KMS-11 (cell line): ENCODE results near the gene KANK3.
"Not testable (repeated sequence)": the region's sequence is repeated elsewhere in the genome, so short reads cannot be mapped to it uniquely, and the experiment has no call there.

Source experiments
- H2AFZ ChIP-seq: fragments of 200-600 bp; sonication (generic); 2 replicates; pipeline ENCODE4 v1.6.1; 2016; ENCODE audit warnings: antibody characterized with exemption, mixed run types, low read depth
- H3K27ac ChIP-seq: fragments of 200-600 bp; sonication (generic); 2 replicates; pipeline ENCODE4 v1.6.1; 2016; ENCODE audit warnings: mild to moderate bottlenecking, mixed run types
- H3K27me3 ChIP-seq: fragments of 200-600 bp; sonication (generic); 2 replicates; pipeline ENCODE4 v1.6.1; 2017; ENCODE audit warnings: mild to moderate bottlenecking, low read depth, mixed run types, moderate library complexity; ENCODE audit not compliant: insufficient read depth
- H3K36me3 ChIP-seq: fragments of 200-600 bp; sonication (generic); 2 replicates; pipeline ENCODE4 v1.6.1; 2017; ENCODE audit warnings: mild to moderate bottlenecking, mixed run types; ENCODE audit not compliant: insufficient read depth
- H3K4me1 ChIP-seq: fragments of 200-600 bp; sonication (generic); 2 replicates; pipeline ENCODE4 v1.6.1; 2016; ENCODE audit warnings: mild to moderate bottlenecking, low read depth, mixed run types; ENCODE audit not compliant: poor library complexity, severe bottlenecking
- H3K4me2 ChIP-seq: fragments of 200-600 bp; sonication (generic); 2 replicates; pipeline ENCODE4 v1.7.0; 2016; ENCODE audit warnings: mild to moderate bottlenecking, mixed run types
- H3K4me3 ChIP-seq: fragments of 200-600 bp; sonication (generic); IDR thresholded peaks from 2 replicates; pipeline ENCODE4 v1.6.1; 2017; ENCODE audit warnings: low read depth, low read length, mixed read lengths; ENCODE audit not compliant: insufficient read depth
- H3K79me2 ChIP-seq: fragments of 200-600 bp; sonication (generic); 2 replicates; pipeline ENCODE4 v1.6.1; 2016; ENCODE audit warnings: low read depth, mixed run types; ENCODE audit not compliant: insufficient read depth
- H3K9ac ChIP-seq: fragments of 200-600 bp; sonication (generic); 2 replicates; pipeline ENCODE4 v1.6.1; 2016; ENCODE audit warnings: mild to moderate bottlenecking, mixed run types
- H4K20me1 ChIP-seq: fragments of 200-600 bp; sonication (generic); 2 replicates; pipeline ENCODE4 v1.6.1; 2016; ENCODE audit warnings: mild to moderate bottlenecking, mixed run types; ENCODE audit not compliant: insufficient read depth
- CTCF ChIP-seq: fragments of 200-600 bp; sonication (generic); conservative IDR thresholded peaks from 2 replicates; pipeline ENCODE4 v1.6.1; 2017; ENCODE audit warnings: low read depth, mild to moderate bottlenecking, antibody characterized with exemption, low read length, moderate library complexity, mixed read lengths

Gene KANK3

GRCh38 chr19:8384569-8384968, 41.5 kb upstream of the KANK3 start:
- H3K9ac ChIP-seq, H3K27ac ChIP-seq, H3K4me3 ChIP-seq, H2AFZ ChIP-seq, H3K4me2 ChIP-seq, H3K27me3 ChIP-seq, H3K36me3 ChIP-seq, H4K20me1 ChIP-seq, H3K4me1 ChIP-seq, H3K79me2 ChIP-seq: not testable (repeated sequence)

DNA sequence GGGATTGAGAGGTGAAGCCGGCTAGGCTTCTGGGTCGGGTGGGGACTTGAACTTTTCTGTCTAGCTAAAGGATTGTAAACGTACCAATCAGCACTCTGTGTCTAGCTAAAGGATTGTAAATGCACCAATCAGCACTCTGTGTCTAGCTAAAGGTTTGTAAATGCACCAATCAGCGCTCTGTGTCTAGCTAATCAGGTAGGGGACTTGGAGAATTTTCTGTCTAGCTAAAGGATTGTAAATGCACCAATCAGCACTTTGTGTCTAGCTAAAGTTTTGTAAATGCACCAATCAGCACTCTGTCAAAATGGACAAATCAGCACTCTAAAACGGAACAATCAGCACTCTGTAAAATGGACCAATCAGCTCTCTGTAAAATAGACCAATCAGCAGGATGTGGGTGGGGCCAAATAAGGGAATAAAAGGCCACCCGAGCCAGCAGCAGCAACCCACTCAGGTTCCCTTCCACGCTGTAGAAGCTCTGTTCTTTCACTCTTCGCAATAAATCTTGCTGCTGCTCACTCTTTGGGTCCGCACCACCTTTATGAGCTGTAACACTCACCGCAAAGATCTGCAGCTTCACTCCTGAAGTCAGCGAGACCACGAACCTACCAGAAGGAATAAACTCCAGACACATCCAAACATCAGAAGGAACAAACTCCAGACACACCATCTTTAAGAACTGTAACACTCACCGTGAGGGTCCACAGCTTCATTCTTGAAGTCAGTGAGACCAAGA, 36.3 kb upstream of the KANK3 start:
- H2AFZ ChIP-seq, H3K4me3 ChIP-seq, H4K20me1 ChIP-seq, H3K79me2 ChIP-seq, H3K27me3 ChIP-seq, H3K4me2 ChIP-seq, H3K9ac ChIP-seq, H3K4me1 ChIP-seq, H3K36me3 ChIP-seq, H3K27ac ChIP-seq: not testable (repeated sequence)

DNA sequence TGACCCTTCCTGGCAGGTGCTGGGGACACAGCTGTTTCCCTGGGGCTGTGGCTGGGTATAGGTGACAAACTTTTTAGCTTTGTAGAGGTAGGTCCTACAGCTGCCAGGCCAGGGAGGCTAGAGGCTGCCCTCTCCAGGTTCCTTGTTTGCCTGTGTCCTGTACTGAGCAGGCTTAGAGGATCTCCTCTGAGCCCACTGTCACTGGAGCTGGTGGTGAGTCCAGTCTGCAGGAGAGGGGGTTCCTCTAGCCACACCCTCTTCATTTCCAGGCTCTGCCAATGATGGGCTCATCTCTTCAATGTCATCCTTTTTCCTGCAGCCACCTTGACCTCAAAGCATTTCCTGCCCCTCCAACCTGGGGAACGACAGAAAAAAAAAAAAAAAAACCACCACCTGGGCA, 34.5 kb upstream of the KANK3 start:
- Histone ChIP-seq H3K4me2 (no peak overlapping the region), H3K9ac (no peak overlapping the region), H3K36me3 (no peaks in the 10 kb centered on the region), H3K4me3 (no peak overlapping the region), H2AFZ (no peak overlapping the region), H3K27ac (no peak overlapping the region), H4K20me1 (no peaks in the 10 kb centered on the region), H3K4me1 (no peaks in the 10 kb centered on the region), H3K79me2 (no peaks in the 10 kb centered on the region), H3K27me3 (no peaks in the 10 kb centered on the region)
- TF ChIP-seq CTCF, result no peak

GRCh38 chr19:8376373-8376974, 33.4 kb upstream of the KANK3 start:
- H3K4me3 ChIP-seq, H2AFZ ChIP-seq, H3K36me3 ChIP-seq, H3K4me1 ChIP-seq, H3K27me3 ChIP-seq, H3K79me2 ChIP-seq, H3K9ac ChIP-seq, H4K20me1 ChIP-seq, H3K4me2 ChIP-seq, H3K27ac ChIP-seq: not testable (repeated sequence)

- not testable (repeated sequence) for H2AFZ ChIP-seq, H3K4me3 ChIP-seq, H4K20me1 ChIP-seq, H3K36me3 ChIP-seq, H3K79me2 ChIP-seq, H3K4me1 ChIP-seq, H3K27ac ChIP-seq, H3K27me3 ChIP-seq, H3K9ac ChIP-seq, H3K4me2 ChIP-seq
These were observed 32.7 kb upstream of the KANK3 start for GRCh38 chr19:8375766-8376165.

DNA sequence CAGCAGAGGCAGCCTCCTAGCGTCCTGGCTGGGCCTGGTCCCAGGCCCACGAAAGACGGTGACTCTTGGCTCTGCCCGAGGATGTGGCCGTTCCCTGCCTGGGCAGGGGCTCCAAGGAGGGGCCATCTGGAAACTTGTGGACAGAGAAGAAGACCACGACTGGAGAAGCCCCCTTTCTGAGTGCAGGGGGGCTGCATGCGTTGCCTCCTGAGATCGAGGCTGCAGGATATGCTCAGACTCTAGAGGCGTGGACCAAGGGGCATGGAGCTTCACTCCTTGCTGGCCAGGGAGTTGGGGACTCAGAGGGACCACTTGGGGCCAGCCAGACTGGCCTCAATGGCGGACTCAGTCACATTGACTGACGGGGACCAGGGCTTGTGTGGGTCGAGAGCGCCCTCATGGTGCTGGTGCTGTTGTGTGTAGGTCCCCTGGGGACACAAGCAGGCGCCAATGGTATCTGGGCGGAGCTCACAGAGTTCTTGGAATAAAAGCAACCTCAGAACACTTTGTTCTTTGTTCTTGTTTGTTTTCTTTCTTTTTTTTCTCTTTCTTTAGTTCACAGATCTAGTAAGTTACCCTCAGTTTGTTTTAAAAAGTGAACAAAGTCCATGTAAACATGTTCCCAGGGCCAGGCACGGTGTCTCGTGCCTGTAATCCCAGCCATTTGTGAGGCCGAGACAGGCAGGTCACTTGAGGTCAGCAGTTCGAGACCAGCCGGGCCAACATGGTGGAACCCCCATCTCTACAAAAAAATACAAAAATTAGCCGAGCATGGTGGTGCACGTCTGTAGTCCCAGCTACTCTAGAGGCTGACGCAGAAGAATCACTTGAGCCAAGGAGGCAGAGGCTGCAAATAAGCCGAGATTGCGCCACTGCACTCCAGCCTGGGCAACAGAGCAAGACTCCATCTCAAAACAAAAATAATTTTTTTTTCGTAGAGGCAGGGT, 31.1 kb upstream of the KANK3 start:
- TF ChIP-seq CTCF, result no peak
- Histone ChIP-seq H3K9ac (no peak overlapping the region), H3K4me3 (no peak overlapping the region), H3K36me3 (no peaks in the 10 kb centered on the region), H3K27ac (no peak overlapping the region), H3K79me2 (no peaks in the 10 kb centered on the region), H3K27me3 (no peaks in the 10 kb centered on the region), H4K20me1 (no peaks in the 10 kb centered on the region), H3K4me1 (no peaks in the 10 kb centered on the region), H2AFZ (no peak overlapping the region), H3K4me2 (no peak overlapping the region)
